ENCODE results near the gene GALNT12. TPM values are rescaled to one million over a fixed set of nuclear protein-coding genes. Genes with fewer than 3 reads are reported as not detected.

GALNT12 gene
- total and polyA plus RNA-seq, 8 donors = 9.0 to 212 (median 41.8) TPM

- intact Hi-C loops (cut with DNase I; ENCODE audit: low total_unique reads) = no loop called here
- Histone ChIP-seq H3K36me3 (peaks cover 8 to 41% (median 27%) of the 10 kb centered on the region in 4 donors), H3K9me3 (peaks cover 0 to 6% (median 0%) of the 10 kb centered on the region in 4 donors), H3K4me1 (peaks cover 0 to 6% (median 0%) of the 10 kb centered on the region in 4 donors), H3K27me3 (no peaks in the 10 kb centered on the region), H3K27ac (no peak overlapping the region), H3K4me3 (no peak overlapping the region)
- TF ChIP-seq POLR2AphosphoS5 (IDR thresholded peaks at IDR 0.05) (no peak), EP300 (IDR thresholded peaks at IDR 0.05) (no peak), POLR2A (IDR thresholded peaks at IDR 0.05) (no peak), CTCF (IDR thresholded peaks at IDR 0.05) (no peak)
- 89 to 94% (median 93%) methylated on average over 6 of the region's 6 CpGs for WGBS, 5 donors
- DNase-seq = no peak
These were observed 15.2 kb downstream of the GALNT12 start for GRCh38 chr9:98822661-98823060.

- peaks cover 0 to 2% (median 0%) of the 10 kb centered on the region in 4 donors for H3K9me3 ChIP-seq
- no peak overlapping the region for H3K4me3 ChIP-seq
- no peak overlapping the region for H3K27ac ChIP-seq
- H3K27me3 ChIP-seq = no peaks in the 10 kb centered on the region
- no peak for TF ChIP-seq EP300 (IDR thresholded peaks at IDR 0.05)
- no peak for TF ChIP-seq POLR2AphosphoS5 (IDR thresholded peaks at IDR 0.05)
- no peak for TF ChIP-seq POLR2A (IDR thresholded peaks at IDR 0.05)
- TF ChIP-seq CTCF (IDR thresholded peaks at IDR 0.05) = no peak
- WGBS, 5 donors = 92 to 100% (median 98%) methylated on average over 3 of the region's 3 CpGs
- no peak for DNase-seq
- peaks cover 8 to 45% (median 34%) of the 10 kb centered on the region in 4 donors for H3K36me3 ChIP-seq
- peaks cover 0 to 6% (median 0%) of the 10 kb centered on the region in 4 donors for H3K4me1 ChIP-seq
- intact Hi-C loops (cut with DNase I; ENCODE audit: low total_unique reads) = no loop called here
These were observed 16.3 kb downstream of the GALNT12 start for GRCh38 chr9:98823666-98824334.

- 88 to 98% (median 90%) methylated on average over 3 of the region's 3 CpGs for WGBS, 5 donors
- no peaks in the 10 kb centered on the region for H3K27me3 ChIP-seq
- TF ChIP-seq EP300 (IDR thresholded peaks at IDR 0.05) (no peak), CTCF (IDR thresholded peaks at IDR 0.05) (no peak), POLR2A (IDR thresholded peaks at IDR 0.05) (no peak), POLR2AphosphoS5 (IDR thresholded peaks at IDR 0.05) (no peak)
- intact Hi-C loops (cut with DNase I; ENCODE audit: low total_unique reads) = no loop called here
- peaks cover 8 to 61% (median 48%) of the 10 kb centered on the region in 4 donors for H3K36me3 ChIP-seq
- no peaks in the 10 kb centered on the region for H3K9me3 ChIP-seq
- peaks cover 0 to 6% (median 0%) of the 10 kb centered on the region in 4 donors for H3K4me1 ChIP-seq
- H3K27ac ChIP-seq = no peak overlapping the region
- no peak overlapping the region for H3K4me3 ChIP-seq
- DNase-seq = no peak
These were observed 17.9 kb downstream of the GALNT12 start for GRCh38 chr9:98825414-98825813.

GRCh38 chr9:98826716-98827115 is 19.2 kb downstream of the GALNT12 start:
- DNase-seq = no peak
- H3K27me3 ChIP-seq = no peaks in the 10 kb centered on the region
- H3K36me3 ChIP-seq = peaks cover 8 to 67% (median 55%) of the 10 kb centered on the region in 4 donors
- 94 to 96% (median 95%) methylated on average over 20 of the region's 20 CpGs for WGBS, 5 donors
- intact Hi-C loops (cut with DNase I; ENCODE audit: low total_unique reads) = no loop called here
- H3K4me1 ChIP-seq = peaks cover 0 to 6% (median 0%) of the 10 kb centered on the region in 4 donors
- no peak overlapping the region for H3K4me3 ChIP-seq
- H3K27ac ChIP-seq = no peak overlapping the region
- no peak for TF ChIP-seq POLR2AphosphoS5 (IDR thresholded peaks at IDR 0.05)
- TF ChIP-seq POLR2A (IDR thresholded peaks at IDR 0.05) = no peak
- TF ChIP-seq CTCF (IDR thresholded peaks at IDR 0.05) = no peak
- no peak for TF ChIP-seq EP300 (IDR thresholded peaks at IDR 0.05)
- no peaks in the 10 kb centered on the region for H3K9me3 ChIP-seq
